Endothelial cell of umbilical vein (primary cell): Measurements from ENCODE around the gene GLYATL1. TPM values are rescaled to one million over a fixed set of nuclear protein-coding genes. Genes with fewer than 3 reads are reported as not detected.

ENCODE experiments used
- BruUV-seq: library from RNA; stranded (reverse); fragments of 400-500 nt; replicated peaks from 2 replicates; lab custom pipeline; 2021; lab: Mats Ljungman, UMichigan
- CTCF ChIA-PET: fragments of 300-600, 350-600 bp; sonication (Branson Sonifier 250); formaldehyde crosslinking; loops from one replicate; lab custom pipeline; 2021; ENCODE audit warnings: antibody characterized with exemption, inconsistent platforms; lab: Charles Lee
- POLR2A ChIA-PET: fragments of 300-600, 350-600 bp; sonication (Branson Sonifier 250); formaldehyde crosslinking; loops from one replicate; lab custom pipeline; 2021; ENCODE audit warnings: antibody characterized with exemption, inconsistent platforms; lab: Charles Lee
- DNase-seq: peaks from one replicate; pipeline ENCODE4 v3.0.0-alpha.2; 2011; ENCODE audit warnings: low read depth, low spot score
- FAIRE-seq: peaks from 2 replicates; lab custom pipeline; 2011; peaks lifted over from hg19 to GRCh38; lab: Jason Lieb, UNC
- H2AFZ ChIP-seq: 2 replicates; pipeline ENCODE4 v1.6.0; 2012; ENCODE audit warnings: low read depth, low read length, control low read depth, inconsistent platforms
- H3K27ac ChIP-seq: 2 replicates; pipeline ENCODE4 v1.5.1; 2011; ENCODE audit warnings: low read depth, mild to moderate bottlenecking, control low read depth, low read length, moderate library complexity; ENCODE audit not compliant: insufficient read depth
- H3K27me3 ChIP-seq, 2 experiments: 2 replicates each; pipeline versions ENCODE4 v1.6.0 to v1.6.1; 2011; ENCODE audit warnings: low read length in 2 of 2, mixed read lengths in 1 of 2; ENCODE audit not compliant: control insufficient read depth in 2 of 2, insufficient read depth in 2 of 2
- H3K36me3 ChIP-seq, 2 experiments: 2 replicates in 1 of 2; 3 replicates in 1 of 2; pipeline ENCODE4 v1.5.1; 2011; ENCODE audit warnings: low read length in 2 of 2, mild to moderate bottlenecking in 1 of 2, moderate library complexity in 1 of 2; ENCODE audit not compliant: control insufficient read depth in 2 of 2, insufficient read depth in 2 of 2; ENCODE audit errors: extremely low read depth in 1 of 2
- H3K4me1 ChIP-seq: 3 replicates; pipeline ENCODE4 v1.5.1; 2011; ENCODE audit warnings: mild to moderate bottlenecking, low read length; ENCODE audit not compliant: control insufficient read depth, insufficient read depth; ENCODE audit errors: extremely low read depth
- H3K4me2 ChIP-seq: 2 replicates; pipeline ENCODE4 v1.6.1; 2011; ENCODE audit warnings: low read length, control low read depth, mixed read lengths; ENCODE audit not compliant: insufficient read depth
- H3K4me3 ChIP-seq, 3 experiments: fragments of 200-600 bp in 1 of 3; sonication (generic), shearing (Covaris generic) in 1 of 3; replicated peaks in 1 of 3; 2 replicates each; pipeline ENCODE4 v1.5.1; 2011 to 2016; ENCODE audit warnings: control low read depth in 3 of 3, low read length in 3 of 3, mild to moderate bottlenecking in 2 of 3, inconsistent platforms in 1 of 3, low read depth in 1 of 3, moderate library complexity in 1 of 3; ENCODE audit not compliant: insufficient read depth in 1 of 3
- H3K79me2 ChIP-seq: 2 replicates; pipeline ENCODE4 v1.6.0; 2012; ENCODE audit warnings: low read length, inconsistent platforms; ENCODE audit not compliant: control insufficient read depth, insufficient read depth
- H3K9ac ChIP-seq: replicated peaks from 2 replicates; pipeline ENCODE3; 2011; ENCODE audit warnings: low read length, control low read depth; ENCODE audit not compliant: insufficient read depth; ENCODE audit errors: extremely low read depth
- H3K9me1 ChIP-seq: replicated peaks from 3 replicates; pipeline ENCODE4 v1.6.0; 2011; ENCODE audit warnings: mild to moderate bottlenecking, low read length; ENCODE audit not compliant: control insufficient read depth, insufficient read depth; ENCODE audit errors: extremely low read depth
- H3K9me3 ChIP-seq: replicated peaks from 2 replicates; pipeline ENCODE4 v1.5.1; 2012; ENCODE audit warnings: low read length, inconsistent platforms; ENCODE audit not compliant: control insufficient read depth, insufficient read depth
- H4K20me1 ChIP-seq: replicated peaks from 2 replicates; pipeline ENCODE3; 2011; ENCODE audit warnings: mild to moderate bottlenecking, low read length; ENCODE audit not compliant: control insufficient read depth, insufficient read depth; ENCODE audit errors: extremely low read depth
- EZH2 ChIP-seq: IDR thresholded peaks from 2 replicates; pipeline ENCODE4 v1.6.1; 2012; ENCODE audit warnings: borderline replicate concordance, low read depth, mild to moderate bottlenecking, moderate library complexity, low read length, inconsistent platforms; ENCODE audit not compliant: severe bottlenecking
- FOS ChIP-seq: IDR thresholded peaks from 2 replicates; pipeline ENCODE4 v1.6.1; 2011; ENCODE audit warnings: mild to moderate bottlenecking, low read length, moderate library complexity, borderline replicate concordance; ENCODE audit not compliant: insufficient read depth
- GATA2 ChIP-seq: IDR thresholded peaks from 2 replicates; pipeline ENCODE4 v1.7.0; 2011; ENCODE audit warnings: low read depth, mild to moderate bottlenecking, moderate library complexity, mixed read lengths, low read length; ENCODE audit not compliant: insufficient read length, insufficient read depth
- JUN ChIP-seq: IDR thresholded peaks from 2 replicates; pipeline ENCODE4 v1.6.1; 2011; ENCODE audit warnings: borderline replicate concordance, low read depth; ENCODE audit not compliant: insufficient read length, insufficient read depth
- MYC ChIP-seq: IDR thresholded peaks from one replicate; pipeline ENCODE4 v1.6.1; 2011; ENCODE audit warnings: mild to moderate bottlenecking, low read depth, low read length
- POLR2A ChIP-seq: IDR thresholded peaks from 2 replicates; pipeline ENCODE4 v1.6.1; 2012; ENCODE audit warnings: low read depth, mild to moderate bottlenecking, control low read depth, low read length
- POLR2AphosphoS5 ChIP-seq: IDR thresholded peaks from 2 replicates; pipeline ENCODE4 v1.6.1; 2012; ENCODE audit warnings: low read depth, mild to moderate bottlenecking, control low read depth, low read length, moderate library complexity; ENCODE audit not compliant: insufficient read depth
- dilution Hi-C: fragments of 300-500 bp; cut with MboI; formaldehyde crosslinking; loops from one replicate; pipeline ENCODE4 v1.15.0; 2019; ENCODE audit warnings: low sequenced_read_pairs; ENCODE audit not compliant: extremely low pct_ligation_motif_present
- intact Hi-C: fragments of 100-400 bp; cut with micrococcal nuclease; formaldehyde crosslinking; loops from one replicate; pipeline ENCODE4 v1.10.0; 2022
- polyA plus RNA-seq, 4 experiments: library from polyadenylated mRNA; depleted of rRNA in 3 of 4; stranded (reverse) in 3 of 4; unstranded in 1 of 4; fragments of >200 nt; gene quantifications; 2 replicates each; pipeline versions ENCODE4 v1.2.1 to v1.2.3, GENCODE V29; 2011 to 2012; ENCODE audit warnings: missing spikeins in 1 of 4
- total RNA-seq: library from RNA; stranded (reverse); gene quantifications from 2 replicates; pipeline ENCODE4 v1.2.3, GENCODE V29; 2021
- TF ChIP-seq, protein P1 (sequence below): IDR thresholded peaks from 2 replicates; pipeline ENCODE4 v1.6.1; 2011; ENCODE audit not compliant: insufficient read depth, insufficient read length
- TF ChIP-seq, protein P2 (sequence below), 2 donors: IDR thresholded peaks; 1 replicate in 1 of 2; 2 replicates in 1 of 2; pipeline ENCODE4 v1.5.1; 2011; ENCODE audit warnings: low read length in 2 of 2, mild to moderate bottlenecking in 2 of 2, moderate library complexity in 2 of 2, control low read depth in 1 of 2, inconsistent platforms in 1 of 2, low read depth in 1 of 2; ENCODE audit not compliant: insufficient read depth in 1 of 2; ENCODE audit errors: extremely low read depth in 1 of 2

The GLYATL1 gene
- total and polyA plus RNA-seq, 2 donors (not counting 3 experiments of a cell fraction or from before 2014, with no cell fraction given): not detected

DNA sequence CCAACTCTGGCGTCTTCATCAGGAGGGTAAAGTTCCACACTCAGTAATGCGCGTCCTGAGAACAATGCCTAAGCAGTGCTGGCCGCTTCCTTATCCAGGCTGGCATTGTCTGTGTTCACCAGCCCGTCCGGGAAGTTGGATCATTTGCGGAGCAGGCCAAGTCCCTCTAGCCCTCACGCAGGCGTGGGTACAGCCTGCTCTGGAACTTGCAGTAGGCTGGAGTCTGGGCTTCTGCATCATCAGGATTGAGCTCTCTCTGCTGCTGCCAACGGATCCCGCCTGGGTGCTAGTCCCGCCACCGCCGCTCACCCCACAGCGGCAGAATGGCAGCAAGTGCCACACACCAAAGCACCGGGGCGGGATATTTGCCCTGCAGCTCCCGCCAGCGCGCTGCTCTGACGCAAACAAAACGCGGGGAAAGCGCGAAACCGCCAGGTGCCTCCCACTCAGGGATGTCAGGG, 29.0 kb downstream of the GLYATL1 start:
- TF ChIP-seq POLR2AphosphoS5 (no peak), JUN (no peak), FOS (no peak), MYC (no peak), GATA2 (no peak), EZH2 (no peak), POLR2A (no peak)
- TF ChIP-seq, protein P1, sequence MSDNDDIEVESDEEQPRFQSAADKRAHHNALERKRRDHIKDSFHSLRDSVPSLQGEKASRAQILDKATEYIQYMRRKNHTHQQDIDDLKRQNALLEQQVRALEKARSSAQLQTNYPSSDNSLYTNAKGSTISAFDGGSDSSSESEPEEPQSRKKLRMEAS: no peak
- TF ChIP-seq, protein P2, sequence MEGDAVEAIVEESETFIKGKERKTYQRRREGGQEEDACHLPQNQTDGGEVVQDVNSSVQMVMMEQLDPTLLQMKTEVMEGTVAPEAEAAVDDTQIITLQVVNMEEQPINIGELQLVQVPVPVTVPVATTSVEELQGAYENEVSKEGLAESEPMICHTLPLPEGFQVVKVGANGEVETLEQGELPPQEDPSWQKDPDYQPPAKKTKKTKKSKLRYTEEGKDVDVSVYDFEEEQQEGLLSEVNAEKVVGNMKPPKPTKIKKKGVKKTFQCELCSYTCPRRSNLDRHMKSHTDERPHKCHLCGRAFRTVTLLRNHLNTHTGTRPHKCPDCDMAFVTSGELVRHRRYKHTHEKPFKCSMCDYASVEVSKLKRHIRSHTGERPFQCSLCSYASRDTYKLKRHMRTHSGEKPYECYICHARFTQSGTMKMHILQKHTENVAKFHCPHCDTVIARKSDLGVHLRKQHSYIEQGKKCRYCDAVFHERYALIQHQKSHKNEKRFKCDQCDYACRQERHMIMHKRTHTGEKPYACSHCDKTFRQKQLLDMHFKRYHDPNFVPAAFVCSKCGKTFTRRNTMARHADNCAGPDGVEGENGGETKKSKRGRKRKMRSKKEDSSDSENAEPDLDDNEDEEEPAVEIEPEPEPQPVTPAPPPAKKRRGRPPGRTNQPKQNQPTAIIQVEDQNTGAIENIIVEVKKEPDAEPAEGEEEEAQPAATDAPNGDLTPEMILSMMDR (IDR thresholded peaks at IDR 0.05; ENCODE audit: extremely low read depth in 1 of 2, insufficient read depth in 1 of 2, low read depth in 1 of 2, low read length in 2 of 2): no peak
- no peaks in the 10 kb centered on the region for H3K36me3 ChIP-seq
- no peak overlapping the region for H3K9ac ChIP-seq
- no peak overlapping the region for H2AFZ ChIP-seq
- CTCF ChIA-PET: interaction anchor here (1.1 kb wide), 1 partner anchor 10 kb away, joined by 3 read pairs; no protein-coding TSS in a partner anchor
- H3K4me1 ChIP-seq: no peaks in the 10 kb centered on the region
- H3K9me3 ChIP-seq: no peaks in the 10 kb centered on the region
- H3K4me2 ChIP-seq: no peak overlapping the region
- FAIRE-seq: no peak
- BruUV-seq: no TSS peak
- dilution Hi-C loops: no loop called here
- POLR2A ChIA-PET: no interaction called here
- DNase-seq: no peak
- H4K20me1 ChIP-seq: no peaks in the 10 kb centered on the region
- H3K9me1 ChIP-seq: no peaks in the 10 kb centered on the region
- intact Hi-C loops: no loop called here
- no peaks in the 10 kb centered on the region for H3K79me2 ChIP-seq
- H3K4me3 ChIP-seq: no peak overlapping the region
- H3K27me3 ChIP-seq: peaks cover 3 to 10% of the 10 kb centered on the region in 2 experiments
- H3K27ac ChIP-seq: no peak overlapping the region
